Activated T-cell treated with anti-CD3 and anti-CD28 coated beads for 1 hour (primary cell): ENCODE results near the gene MACO1.
"Not testable (repeated sequence)": the region's sequence is repeated elsewhere in the genome, so short reads cannot be mapped to it uniquely, and the experiment has no call there.

Experiments used
- DNase-seq: peaks from one replicate; pipeline ENCODE4 v3.0.0-alpha.2; 2020; ENCODE audit warnings: low read depth

Gene MACO1

DNA sequence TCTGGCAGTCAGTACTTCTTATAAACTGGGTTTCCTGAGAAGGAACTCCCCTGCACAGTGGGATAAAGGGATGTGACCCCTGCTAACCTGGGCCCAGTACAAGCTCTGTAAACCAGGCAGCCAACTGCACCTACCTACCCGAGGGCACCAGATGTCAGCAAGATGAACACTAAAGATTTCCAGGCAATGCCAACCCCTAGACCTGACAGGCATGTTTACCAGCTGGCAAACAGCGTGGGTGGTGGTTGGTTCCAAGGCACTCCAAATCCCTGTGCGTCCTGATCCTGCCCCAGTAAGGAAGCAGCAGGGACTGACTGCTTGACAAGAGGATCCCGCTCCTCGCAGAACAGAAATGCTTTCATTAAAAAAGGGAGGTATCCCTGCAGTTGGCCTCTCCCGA, 7.5 kb upstream of the MACO1 start:
- DNase-seq = not testable (repeated sequence)

DNA sequence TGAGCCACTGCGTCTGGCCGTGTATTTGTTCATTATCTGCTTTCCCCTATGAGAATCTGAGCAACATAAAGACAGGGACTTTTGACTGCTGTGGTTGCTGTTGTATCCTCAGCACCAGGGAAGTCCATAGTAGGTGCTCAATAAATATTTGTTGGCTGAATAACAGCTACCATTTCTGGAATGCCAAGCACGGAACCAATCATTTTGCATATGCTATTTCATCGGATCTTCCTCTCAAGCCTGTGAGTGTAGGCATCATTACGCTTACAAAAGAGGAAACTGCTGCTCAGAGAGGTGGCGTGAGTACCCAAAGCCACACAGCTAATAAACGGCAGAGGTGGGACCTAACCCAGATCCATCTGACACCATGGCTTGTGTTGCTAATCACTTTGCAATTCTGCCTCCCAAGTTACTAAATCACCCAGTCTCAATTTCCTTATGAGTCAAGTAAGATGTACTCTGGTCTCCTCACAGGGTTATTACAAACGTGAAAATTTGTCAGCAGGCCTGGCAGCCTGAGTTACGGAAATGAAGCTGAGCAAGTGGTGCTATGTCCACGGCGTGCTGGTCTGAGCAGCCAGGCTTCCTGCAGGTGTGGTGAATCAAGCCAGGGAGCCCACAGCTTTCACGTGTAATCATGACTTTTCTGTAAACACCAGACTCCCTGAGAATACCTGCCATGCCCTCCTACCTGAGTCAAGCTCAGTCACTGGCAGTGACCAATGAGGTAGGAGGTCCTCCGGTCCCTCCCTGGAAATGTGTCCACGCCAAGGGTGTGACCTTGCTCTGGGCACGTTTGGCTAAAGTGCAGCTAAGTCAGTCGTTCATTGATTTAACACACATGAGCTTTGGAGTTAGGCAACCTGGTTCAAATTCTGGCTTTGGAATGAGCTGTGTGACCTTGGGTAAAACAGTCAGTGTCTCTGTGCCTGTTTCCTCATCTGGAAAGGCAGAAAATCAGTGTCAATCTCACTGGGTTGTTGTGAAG, 5.3 kb upstream of the MACO1 start:
- no peak for DNase-seq

DNA sequence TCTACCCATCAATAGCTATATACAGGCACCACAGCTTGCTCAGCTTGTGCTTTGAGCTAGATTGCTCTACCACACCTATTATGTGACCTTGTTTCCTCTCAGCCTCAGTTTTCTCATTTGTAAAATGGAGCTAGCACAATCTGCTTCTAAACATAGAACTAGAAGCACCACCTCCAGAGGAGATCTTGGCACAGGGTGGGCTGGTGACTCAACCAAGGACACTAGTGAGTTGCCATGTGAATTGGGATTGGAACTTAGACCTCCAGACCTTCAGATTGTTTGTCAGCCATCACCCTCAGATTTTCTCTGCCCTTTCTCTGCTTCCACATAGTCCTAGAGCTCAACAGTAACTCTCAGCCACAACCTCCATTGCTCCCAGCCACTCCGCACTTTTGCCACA, 3.0 kb upstream of the MACO1 start:
- DNase-seq = no peak

DNA sequence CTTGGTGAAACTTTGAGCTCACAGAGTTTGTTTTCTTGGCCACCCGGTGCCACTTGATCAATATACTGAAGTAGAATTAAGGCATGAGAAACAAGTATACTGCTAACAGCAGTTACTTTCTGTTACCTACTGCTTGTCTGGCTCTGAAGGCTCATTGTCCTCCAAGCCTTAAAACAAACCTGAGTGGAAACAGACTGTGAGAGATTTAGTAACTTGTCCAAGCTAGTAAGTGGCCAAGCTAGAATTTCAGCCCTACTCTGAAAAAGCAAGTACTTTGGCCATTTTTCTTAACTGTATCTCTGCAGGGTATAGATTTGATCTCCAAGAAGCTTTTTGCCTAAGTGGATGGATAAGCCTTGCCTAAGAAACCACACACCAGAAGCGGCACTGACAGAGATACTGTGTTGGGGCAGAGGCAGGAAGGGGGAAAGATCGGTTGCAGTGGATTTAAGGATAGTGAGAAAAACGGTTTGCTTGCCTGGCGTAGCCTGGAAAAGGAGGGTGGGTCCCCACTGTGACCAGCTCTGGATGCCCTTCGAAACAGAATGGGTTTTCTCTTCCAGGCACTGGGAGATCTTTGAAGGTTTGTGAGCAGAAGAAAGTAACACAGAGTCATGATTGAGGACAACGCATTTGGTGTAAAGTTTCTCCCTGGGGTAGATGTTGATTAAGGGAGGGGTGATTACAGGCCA, 2.1 kb upstream of the MACO1 start:
- no peak for DNase-seq

DNA sequence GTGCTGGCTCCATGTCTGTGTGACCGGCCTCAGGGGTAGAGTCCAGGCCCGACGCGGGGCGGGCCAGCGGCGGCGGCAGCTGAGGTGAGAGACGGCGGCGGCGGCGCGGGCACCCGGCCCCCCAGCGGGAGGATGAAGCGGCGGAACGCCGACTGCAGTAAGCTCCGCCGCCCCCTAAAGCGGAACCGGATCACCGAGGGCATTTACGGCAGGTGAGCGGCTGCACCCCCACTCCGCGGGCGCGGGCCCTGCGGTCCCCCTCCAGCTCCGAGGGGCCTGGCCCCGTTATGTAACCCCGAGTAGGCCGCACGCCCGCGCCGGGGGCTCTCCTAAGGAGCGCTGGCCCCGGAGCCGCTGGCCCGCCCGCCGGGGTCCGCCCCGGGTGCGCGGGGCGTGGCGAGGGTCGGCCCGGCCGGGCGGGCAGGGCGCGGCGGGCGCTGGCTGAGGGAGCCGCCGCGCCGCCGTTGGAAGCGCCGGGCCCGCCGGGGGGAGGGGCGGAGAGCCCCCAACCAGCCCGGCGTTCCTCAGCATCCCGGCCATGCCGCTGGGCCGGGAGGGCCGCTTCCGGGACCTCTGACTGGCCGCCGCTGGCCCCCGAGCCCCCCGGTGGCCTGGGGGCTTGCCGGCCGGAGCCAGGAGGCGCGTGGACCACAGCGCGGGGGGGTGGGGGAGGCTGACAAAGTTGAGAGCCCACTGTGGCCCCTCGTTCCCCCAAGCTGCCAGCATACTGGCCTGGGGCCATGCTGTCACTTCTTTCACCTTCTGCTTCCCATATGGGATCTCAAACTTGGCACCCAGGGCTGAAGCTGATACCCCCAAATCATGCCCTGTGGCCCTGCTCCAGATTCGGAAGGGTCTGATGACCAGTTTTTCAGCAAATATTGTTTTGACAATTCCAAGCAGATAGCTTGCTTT, 527 bp downstream of the MACO1 start:
- no peak for DNase-seq

DNA sequence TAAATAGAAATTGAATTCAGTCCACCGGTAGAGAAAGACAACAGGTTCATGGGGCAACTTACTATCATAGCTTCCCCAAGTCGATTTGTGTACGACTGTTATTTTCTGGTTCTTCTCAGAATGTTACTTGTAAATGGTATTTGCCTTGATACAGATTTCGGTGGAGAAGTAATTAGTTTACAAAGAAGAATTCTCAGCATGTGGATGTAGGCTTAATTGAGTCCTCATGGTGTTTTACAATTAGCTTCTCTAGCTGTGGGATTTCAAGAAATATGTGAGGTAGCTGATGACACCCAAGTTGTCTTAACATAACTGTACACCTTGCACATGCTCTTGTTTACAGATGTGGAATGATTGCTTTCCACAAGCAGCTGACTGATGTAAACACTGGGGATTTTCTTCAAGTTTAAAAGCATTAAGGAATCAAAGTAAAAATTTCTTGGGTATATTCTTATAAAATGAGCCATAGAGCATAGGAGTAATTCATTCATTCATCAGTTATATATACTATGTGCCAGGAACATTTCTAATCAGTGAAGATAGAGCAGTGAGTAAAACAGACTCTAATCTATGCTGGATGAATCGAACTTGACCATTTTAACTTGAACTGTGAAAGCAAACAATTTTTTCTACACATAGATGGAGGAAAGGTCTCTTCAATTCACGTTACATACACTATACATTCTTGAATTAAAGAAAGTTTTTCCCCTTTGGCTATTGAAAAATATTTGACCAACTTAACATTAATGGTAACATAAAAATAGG, 1.4 kb downstream of the MACO1 start:
- DNase-seq = no peak

DNA sequence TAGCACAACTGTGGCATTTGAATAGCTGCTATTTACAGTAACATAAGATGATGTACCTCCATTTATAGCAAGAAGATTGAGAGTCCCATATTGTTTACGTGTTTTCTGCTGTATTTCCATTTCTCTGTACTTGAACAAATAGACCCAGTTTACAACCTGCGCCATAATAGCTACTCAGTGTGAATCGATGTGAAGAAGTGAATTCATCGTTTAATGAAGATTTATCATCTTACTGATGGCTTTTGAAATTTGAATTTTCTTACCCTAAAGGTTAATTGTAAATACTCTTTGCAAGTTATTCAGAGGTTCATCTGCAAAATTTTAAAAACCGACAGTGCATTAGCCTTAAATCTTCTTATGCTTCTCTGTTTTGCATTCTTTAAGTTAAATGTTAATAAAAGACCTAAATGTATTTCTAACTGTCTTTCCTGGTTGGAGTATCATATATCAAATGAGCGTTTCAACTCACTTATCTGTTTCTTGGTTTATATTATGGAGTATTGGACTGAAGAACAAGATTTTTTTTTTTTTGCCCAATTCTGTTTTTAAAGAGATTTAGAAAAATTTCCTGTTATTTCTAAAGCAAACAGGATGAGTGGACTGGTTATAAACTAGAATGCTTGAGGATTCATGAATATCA, 2.2 kb downstream of the MACO1 start:
- DNase-seq = no peak

DNA sequence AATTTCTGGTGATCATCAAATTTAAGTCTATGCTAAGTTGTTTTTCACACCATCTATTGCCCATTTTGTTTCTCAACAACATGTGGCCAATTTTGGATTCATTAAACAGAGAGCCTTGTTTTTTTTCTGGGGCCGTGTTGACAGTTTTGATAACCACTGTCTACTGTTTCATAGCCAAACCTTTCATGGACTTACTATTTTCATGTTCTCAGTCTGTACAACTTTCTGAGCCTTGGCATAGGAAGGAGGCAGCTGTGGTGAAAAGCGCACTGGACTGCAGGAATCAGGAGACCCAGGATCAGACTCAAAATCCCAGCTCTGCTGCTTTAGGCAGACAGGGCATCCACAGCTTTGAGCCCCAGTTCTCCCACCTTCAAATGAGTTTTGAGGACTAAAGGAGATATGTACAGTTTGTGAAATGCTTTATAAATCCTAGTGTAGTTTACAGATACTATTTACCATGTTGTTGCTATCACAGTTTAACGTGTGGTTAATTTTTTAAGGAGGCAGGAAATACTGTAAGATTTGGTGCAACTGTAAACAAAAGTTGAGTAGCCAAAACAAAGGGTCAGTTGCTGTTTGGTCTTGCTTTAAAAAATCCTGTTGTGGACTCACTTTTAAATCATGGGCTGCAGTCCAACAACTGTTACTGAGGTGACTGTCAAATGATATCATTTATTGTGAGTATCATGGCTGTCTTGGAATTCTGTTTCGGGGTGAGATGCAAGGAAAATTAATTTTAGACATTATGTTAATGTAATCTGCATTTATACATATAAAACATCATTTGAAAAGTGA, 2.9 kb downstream of the MACO1 start:
- no peak for DNase-seq

DNA sequence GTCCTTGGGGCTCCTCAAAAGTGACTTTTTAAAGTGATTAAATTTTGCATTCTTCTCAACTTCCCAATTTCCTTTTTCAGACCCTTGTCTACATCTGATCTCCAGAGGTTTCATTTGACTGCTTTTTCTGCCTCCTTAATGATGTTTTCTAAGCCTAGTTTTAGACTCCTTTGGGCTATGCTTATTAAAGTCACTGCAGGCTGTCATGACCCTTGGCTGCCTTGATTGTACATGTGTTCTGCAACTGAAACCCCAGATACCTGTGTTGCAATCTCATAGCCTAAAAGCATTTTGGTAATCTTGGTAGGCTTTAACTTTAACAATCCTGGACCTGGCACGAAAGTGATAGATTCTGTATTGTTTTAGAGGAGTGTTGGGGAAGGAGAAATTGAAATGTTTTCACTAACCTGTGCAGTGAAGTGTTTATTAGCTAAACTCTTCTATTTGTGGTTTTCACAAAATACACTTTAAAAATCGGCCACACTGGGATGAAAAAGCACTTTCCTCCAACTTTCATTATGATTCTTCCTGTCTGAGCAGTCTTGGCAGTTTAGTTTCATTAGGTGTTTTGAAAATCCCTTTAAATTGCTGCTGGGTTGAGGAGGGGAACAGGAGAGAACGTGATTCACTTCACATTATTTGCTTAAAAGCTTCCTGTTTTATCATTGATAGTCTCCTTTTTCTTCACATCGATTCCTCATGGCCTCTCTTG, 4.9 kb downstream of the MACO1 start:
- DNase-seq = no peak

DNA sequence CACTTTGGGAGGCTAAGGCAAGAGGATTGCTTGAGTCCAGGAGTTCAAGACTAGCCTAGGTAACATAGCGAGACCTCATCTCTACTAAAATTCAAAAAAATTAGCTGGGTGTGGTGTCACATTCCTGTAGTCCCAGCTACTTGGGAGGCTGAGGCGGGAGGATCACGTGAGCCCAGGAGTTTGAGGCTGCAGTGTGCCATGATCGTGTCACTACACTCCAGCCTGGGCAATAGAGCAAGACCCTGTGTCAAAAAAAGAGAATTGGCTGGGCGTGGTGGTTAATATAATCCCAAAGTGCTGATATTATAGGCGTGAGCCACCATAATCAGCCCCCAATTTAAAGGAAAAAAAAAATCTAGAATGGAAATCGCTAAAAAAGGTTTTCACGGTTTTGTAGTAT, 7.0 kb downstream of the MACO1 start:
- no peak for DNase-seq

DNA sequence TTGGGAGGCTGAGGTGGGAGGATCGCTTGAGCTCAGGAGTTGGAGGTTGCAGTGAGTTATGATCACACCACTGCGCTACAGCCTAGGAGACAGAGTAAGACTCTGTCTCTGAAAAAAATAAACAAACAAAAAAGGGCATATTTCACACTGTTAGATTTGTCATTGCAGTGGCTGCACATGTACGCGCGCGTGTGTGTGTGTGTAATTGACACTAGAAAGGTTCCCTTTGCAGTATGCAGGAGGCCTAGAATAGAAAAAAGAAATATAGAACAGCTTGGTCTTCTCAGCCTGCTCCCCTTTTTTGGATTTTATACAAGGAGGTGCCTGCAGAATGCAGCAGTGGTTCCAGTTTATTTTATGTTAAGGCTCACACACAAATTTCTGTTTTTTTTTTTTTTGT, 8.6 kb downstream of the MACO1 start:
- DNase-seq = no peak

DNA sequence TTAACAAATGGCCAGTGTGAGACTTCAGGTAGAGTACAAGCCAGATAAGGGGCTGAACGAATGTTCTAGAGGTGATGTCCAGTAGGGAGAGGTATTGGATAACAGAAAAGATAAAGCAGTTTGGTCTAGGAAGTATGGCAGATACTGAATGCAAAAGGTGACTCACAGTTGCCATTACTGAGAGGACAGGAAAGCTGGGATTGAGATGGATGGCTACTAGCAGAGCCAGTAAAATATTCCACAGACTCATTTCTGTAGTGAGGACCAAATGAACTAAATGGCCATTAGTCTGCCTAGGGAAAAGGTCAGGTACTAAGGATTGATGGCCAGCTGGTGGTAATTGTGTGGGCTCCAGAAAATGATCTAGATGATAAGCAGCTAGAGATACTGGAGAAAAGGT, 11.5 kb downstream of the MACO1 start:
- DNase-seq = no peak

DNA sequence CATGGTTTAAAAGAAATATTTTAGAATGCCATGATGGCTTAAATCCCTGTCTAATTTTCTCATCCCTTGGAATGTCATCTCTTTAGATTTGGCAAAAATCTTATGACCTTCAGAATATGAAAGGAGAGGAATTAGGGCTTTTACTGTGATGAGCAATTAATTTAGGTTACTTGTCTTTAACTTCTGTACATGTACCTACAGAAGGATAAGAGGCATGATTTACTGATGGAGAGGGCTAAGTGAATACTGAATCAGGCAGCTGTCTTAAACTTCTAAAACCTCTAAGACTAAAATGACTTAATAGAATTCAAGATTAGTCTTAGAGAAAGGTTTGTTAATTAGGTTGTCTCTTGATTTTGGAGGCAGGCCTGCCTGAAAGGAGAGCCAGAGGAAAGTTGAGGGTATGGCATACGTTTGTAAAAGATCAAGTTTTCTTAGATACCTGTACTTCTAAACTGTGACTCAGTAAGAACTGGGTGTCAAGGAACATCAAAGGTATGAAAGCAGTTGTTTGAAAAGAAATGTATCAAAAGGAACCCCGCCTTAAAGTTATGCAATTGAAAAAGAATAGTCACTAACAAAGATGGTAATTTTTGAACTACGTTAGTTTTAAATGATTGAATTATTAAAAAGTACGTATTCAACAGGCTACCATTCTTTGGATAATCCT, 12.5 kb downstream of the MACO1 start:
- no peak for DNase-seq

DNA sequence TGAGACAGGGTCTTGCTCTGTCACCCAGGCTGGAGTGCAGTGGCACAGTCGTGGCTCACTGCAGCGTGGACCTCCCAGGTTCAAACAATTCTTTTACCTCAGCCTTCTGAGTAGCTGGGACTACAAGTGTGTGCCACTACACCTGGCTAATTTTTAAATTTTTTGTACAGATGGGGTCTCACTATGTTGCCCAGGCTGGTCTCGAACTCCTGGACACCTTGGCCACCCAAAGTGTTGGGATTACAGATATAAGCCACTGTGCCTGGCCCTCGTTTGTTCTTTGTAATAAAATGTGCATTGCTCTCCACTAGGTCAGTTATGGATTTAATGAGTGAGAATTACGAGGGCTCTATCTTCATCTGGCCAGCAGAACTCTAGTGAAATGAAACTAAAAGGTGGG, 13.9 kb downstream of the MACO1 start:
- DNase-seq = not testable (repeated sequence)

DNA sequence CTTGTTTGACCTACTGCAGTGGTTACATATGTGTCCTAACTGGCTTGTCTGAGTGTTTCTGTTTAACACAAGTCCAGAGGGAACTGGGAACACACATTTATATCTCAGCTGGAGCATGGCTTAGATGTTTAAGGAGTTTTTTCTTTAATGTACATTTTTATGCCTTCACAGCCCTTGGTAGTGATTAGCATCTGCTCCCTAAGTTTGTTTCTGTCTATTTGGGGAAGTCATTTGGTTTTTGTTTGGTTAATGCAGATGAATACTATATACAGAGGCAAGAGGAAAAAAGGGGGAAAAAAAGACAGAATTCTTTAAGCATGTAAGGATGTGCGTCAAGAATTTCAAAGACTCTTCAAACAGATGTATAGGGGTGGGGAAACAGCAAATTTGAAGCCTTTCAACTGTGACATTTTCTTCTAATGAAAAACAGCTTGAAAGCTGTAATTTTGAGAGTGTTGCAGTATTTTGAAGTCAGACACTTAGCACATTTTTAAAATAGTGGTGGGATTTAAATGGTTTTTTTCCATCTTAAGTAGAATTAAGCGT, 15.4 kb downstream of the MACO1 start:
- DNase-seq = no peak

DNA sequence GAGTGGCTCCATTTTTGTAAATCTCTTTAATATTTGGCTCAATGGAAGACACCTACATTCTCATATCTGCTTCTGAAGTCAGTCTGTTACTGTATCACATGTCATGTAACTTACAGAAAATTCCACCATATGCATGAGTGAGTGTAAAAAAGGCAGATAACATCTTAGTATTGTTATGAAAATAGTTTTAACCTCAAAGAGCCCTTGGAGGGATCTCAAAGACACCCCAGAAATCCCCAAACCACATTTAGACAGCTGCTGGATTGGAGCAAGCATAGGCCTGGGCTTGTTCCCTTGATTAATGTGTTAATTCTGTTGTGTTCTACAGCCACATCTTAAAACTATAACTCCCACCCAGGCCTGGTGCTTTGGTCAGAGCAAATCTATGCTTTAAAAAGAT, 16.9 kb downstream of the MACO1 start:
- DNase-seq = no peak

DNA sequence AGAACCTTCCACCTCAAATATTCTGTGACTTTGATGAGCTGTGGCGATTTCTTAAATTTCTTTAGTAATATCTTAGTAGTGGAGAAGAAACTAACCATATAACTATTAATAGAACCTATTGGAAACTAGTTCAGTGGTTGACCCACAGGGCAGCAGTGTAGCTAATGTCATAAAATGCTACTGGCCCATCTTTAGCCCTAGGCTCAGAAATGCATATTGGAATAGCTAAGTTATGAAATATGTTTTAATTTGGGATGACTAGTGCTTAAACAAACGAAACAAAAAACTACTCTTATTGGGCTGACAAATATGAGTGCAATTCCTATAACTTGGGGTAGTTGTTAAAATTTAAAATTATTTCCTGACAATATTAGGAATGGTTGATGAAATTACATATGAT, 20.2 kb downstream of the MACO1 start:
- no peak for DNase-seq

DNA sequence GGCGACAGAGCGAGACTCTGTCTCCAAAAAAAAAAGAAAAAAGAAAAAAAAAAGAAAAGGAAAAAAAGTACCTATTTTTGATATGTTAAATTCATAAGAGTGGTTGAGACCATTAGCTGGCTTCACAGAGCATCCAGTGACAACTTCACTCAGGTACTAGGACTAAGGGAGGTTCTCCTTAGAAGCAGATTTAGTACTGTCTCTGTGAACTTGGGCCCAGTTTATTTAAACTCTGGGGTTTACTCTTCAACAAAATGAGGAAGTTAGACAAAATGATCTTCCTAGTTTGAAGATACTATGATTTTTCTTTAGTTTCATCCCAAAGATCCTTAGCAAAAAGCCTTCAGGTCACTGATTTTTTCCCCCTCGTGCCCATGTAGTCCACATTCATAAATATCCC, 21.2 kb downstream of the MACO1 start:
- no peak for DNase-seq

DNA sequence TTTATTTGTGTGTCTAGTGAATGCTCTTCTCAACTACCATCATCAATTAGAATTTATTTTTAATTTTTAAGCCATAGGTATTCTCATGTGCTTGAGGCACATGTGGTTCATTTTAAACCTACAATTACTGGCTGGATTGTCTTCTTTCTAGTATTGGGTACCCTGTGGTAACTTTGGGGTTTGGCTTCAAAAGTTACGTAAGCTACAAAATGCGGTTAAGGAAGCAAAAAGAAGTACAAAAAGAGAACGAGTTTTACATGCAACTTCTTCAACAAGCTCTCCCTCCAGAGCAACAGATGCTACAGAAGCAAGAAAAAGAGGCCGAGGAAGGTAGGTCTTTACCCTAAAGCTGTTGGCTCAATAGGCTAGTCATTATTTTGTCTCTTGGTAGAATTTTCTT, 25.8 kb downstream of the MACO1 start:
- DNase-seq = no peak
